Endothelial cell of umbilical vein (primary cell): ENCODE results near the gene SCN9A. TPM values are rescaled to one million over a fixed set of nuclear protein-coding genes. Genes with fewer than 3 reads are reported as not detected.
A peak's percentile ranks its signal among the peaks of the same experiment; 100 is the strongest.

ENCODE experiments used
- BruUV-seq: library from RNA; stranded (reverse); fragments of 400-500 nt; replicated peaks from 2 replicates; lab custom pipeline; 2021; lab: Mats Ljungman, UMichigan
- CTCF ChIA-PET: fragments of 300-600, 350-600 bp; sonication (Branson Sonifier 250); formaldehyde crosslinking; loops from one replicate; lab custom pipeline; 2021; ENCODE audit warnings: antibody characterized with exemption, inconsistent platforms; lab: Charles Lee
- POLR2A ChIA-PET: fragments of 300-600, 350-600 bp; sonication (Branson Sonifier 250); formaldehyde crosslinking; loops from one replicate; lab custom pipeline; 2021; ENCODE audit warnings: antibody characterized with exemption, inconsistent platforms; lab: Charles Lee
- DNase-seq: peaks from one replicate; pipeline ENCODE4 v3.0.0-alpha.2; 2011; ENCODE audit warnings: low read depth, low spot score
- FAIRE-seq: peaks from 2 replicates; lab custom pipeline; 2011; peaks lifted over from hg19 to GRCh38; lab: Jason Lieb, UNC
- H2AFZ ChIP-seq: 2 replicates; pipeline ENCODE4 v1.6.0; 2012; ENCODE audit warnings: low read depth, low read length, control low read depth, inconsistent platforms
- H3K27ac ChIP-seq: 2 replicates; pipeline ENCODE4 v1.5.1; 2011; ENCODE audit warnings: low read depth, mild to moderate bottlenecking, control low read depth, low read length, moderate library complexity; ENCODE audit not compliant: insufficient read depth
- H3K27me3 ChIP-seq, 2 experiments: 2 replicates each; pipeline versions ENCODE4 v1.6.0 to v1.6.1; 2011; ENCODE audit warnings: low read length in 2 of 2, mixed read lengths in 1 of 2; ENCODE audit not compliant: control insufficient read depth in 2 of 2, insufficient read depth in 2 of 2
- H3K36me3 ChIP-seq, 2 experiments: 2 replicates in 1 of 2; 3 replicates in 1 of 2; pipeline ENCODE4 v1.5.1; 2011; ENCODE audit warnings: low read length in 2 of 2, mild to moderate bottlenecking in 1 of 2, moderate library complexity in 1 of 2; ENCODE audit not compliant: control insufficient read depth in 2 of 2, insufficient read depth in 2 of 2; ENCODE audit errors: extremely low read depth in 1 of 2
- H3K4me1 ChIP-seq: 3 replicates; pipeline ENCODE4 v1.5.1; 2011; ENCODE audit warnings: mild to moderate bottlenecking, low read length; ENCODE audit not compliant: control insufficient read depth, insufficient read depth; ENCODE audit errors: extremely low read depth
- H3K4me2 ChIP-seq: 2 replicates; pipeline ENCODE4 v1.6.1; 2011; ENCODE audit warnings: low read length, control low read depth, mixed read lengths; ENCODE audit not compliant: insufficient read depth
- H3K4me3 ChIP-seq, 3 experiments: fragments of 200-600 bp in 1 of 3; sonication (generic), shearing (Covaris generic) in 1 of 3; replicated peaks in 1 of 3; 2 replicates each; pipeline ENCODE4 v1.5.1; 2011 to 2016; ENCODE audit warnings: control low read depth in 3 of 3, low read length in 3 of 3, mild to moderate bottlenecking in 2 of 3, inconsistent platforms in 1 of 3, low read depth in 1 of 3, moderate library complexity in 1 of 3; ENCODE audit not compliant: insufficient read depth in 1 of 3
- H3K79me2 ChIP-seq: 2 replicates; pipeline ENCODE4 v1.6.0; 2012; ENCODE audit warnings: low read length, inconsistent platforms; ENCODE audit not compliant: control insufficient read depth, insufficient read depth
- H3K9ac ChIP-seq: replicated peaks from 2 replicates; pipeline ENCODE3; 2011; ENCODE audit warnings: low read length, control low read depth; ENCODE audit not compliant: insufficient read depth; ENCODE audit errors: extremely low read depth
- H3K9me1 ChIP-seq: replicated peaks from 3 replicates; pipeline ENCODE4 v1.6.0; 2011; ENCODE audit warnings: mild to moderate bottlenecking, low read length; ENCODE audit not compliant: control insufficient read depth, insufficient read depth; ENCODE audit errors: extremely low read depth
- H3K9me3 ChIP-seq: replicated peaks from 2 replicates; pipeline ENCODE4 v1.5.1; 2012; ENCODE audit warnings: low read length, inconsistent platforms; ENCODE audit not compliant: control insufficient read depth, insufficient read depth
- H4K20me1 ChIP-seq: replicated peaks from 2 replicates; pipeline ENCODE3; 2011; ENCODE audit warnings: mild to moderate bottlenecking, low read length; ENCODE audit not compliant: control insufficient read depth, insufficient read depth; ENCODE audit errors: extremely low read depth
- CTCF ChIP-seq, 2 donors: IDR thresholded peaks; 1 replicate in 1 of 2; 2 replicates in 1 of 2; pipeline ENCODE4 v1.5.1; 2011; ENCODE audit warnings: low read length in 2 of 2, mild to moderate bottlenecking in 2 of 2, moderate library complexity in 2 of 2, control low read depth in 1 of 2, inconsistent platforms in 1 of 2, low read depth in 1 of 2; ENCODE audit not compliant: insufficient read depth in 1 of 2; ENCODE audit errors: extremely low read depth in 1 of 2
- EZH2 ChIP-seq: IDR thresholded peaks from 2 replicates; pipeline ENCODE4 v1.6.1; 2012; ENCODE audit warnings: borderline replicate concordance, low read depth, mild to moderate bottlenecking, moderate library complexity, low read length, inconsistent platforms; ENCODE audit not compliant: severe bottlenecking
- FOS ChIP-seq: IDR thresholded peaks from 2 replicates; pipeline ENCODE4 v1.6.1; 2011; ENCODE audit warnings: mild to moderate bottlenecking, low read length, moderate library complexity, borderline replicate concordance; ENCODE audit not compliant: insufficient read depth
- GATA2 ChIP-seq: IDR thresholded peaks from 2 replicates; pipeline ENCODE4 v1.7.0; 2011; ENCODE audit warnings: low read depth, mild to moderate bottlenecking, moderate library complexity, mixed read lengths, low read length; ENCODE audit not compliant: insufficient read length, insufficient read depth
- JUN ChIP-seq: IDR thresholded peaks from 2 replicates; pipeline ENCODE4 v1.6.1; 2011; ENCODE audit warnings: borderline replicate concordance, low read depth; ENCODE audit not compliant: insufficient read length, insufficient read depth
- MAX ChIP-seq: IDR thresholded peaks from 2 replicates; pipeline ENCODE4 v1.6.1; 2011; ENCODE audit not compliant: insufficient read depth, insufficient read length
- MYC ChIP-seq: IDR thresholded peaks from one replicate; pipeline ENCODE4 v1.6.1; 2011; ENCODE audit warnings: mild to moderate bottlenecking, low read depth, low read length
- POLR2A ChIP-seq: IDR thresholded peaks from 2 replicates; pipeline ENCODE4 v1.6.1; 2012; ENCODE audit warnings: low read depth, mild to moderate bottlenecking, control low read depth, low read length
- POLR2AphosphoS5 ChIP-seq: IDR thresholded peaks from 2 replicates; pipeline ENCODE4 v1.6.1; 2012; ENCODE audit warnings: low read depth, mild to moderate bottlenecking, control low read depth, low read length, moderate library complexity; ENCODE audit not compliant: insufficient read depth
- dilution Hi-C: fragments of 300-500 bp; cut with MboI; formaldehyde crosslinking; loops from one replicate; pipeline ENCODE4 v1.15.0; 2019; ENCODE audit warnings: low sequenced_read_pairs; ENCODE audit not compliant: extremely low pct_ligation_motif_present
- intact Hi-C: fragments of 100-400 bp; cut with micrococcal nuclease; formaldehyde crosslinking; loops from one replicate; pipeline ENCODE4 v1.10.0; 2022
- polyA plus RNA-seq, 4 experiments: library from polyadenylated mRNA; depleted of rRNA in 3 of 4; stranded (reverse) in 3 of 4; unstranded in 1 of 4; fragments of >200 nt; gene quantifications; 2 replicates each; pipeline versions ENCODE4 v1.2.1 to v1.2.3, GENCODE V29; 2011 to 2012; ENCODE audit warnings: missing spikeins in 1 of 4
- total RNA-seq: library from RNA; stranded (reverse); gene quantifications from 2 replicates; pipeline ENCODE4 v1.2.3, GENCODE V29; 2021

SCN9A gene
- total and polyA plus RNA-seq, 2 donors (not counting 3 experiments of a cell fraction or from before 2014, with no cell fraction given), result 0.88 to 1.6 TPM

GRCh38 chr2:166238176-166238575, 137.6 kb downstream of the SCN9A start:
- ChIA-PET CTCF (interaction anchor here (0.7 to 1.4 kb wide), 5 partner anchors 10 to 187 kb away, joined by 3 to 5 read pairs (median 3); no protein-coding TSS in a partner anchor), POLR2A (no interaction called here)
- no peaks in the 10 kb centered on the region for H3K79me2 ChIP-seq
- dilution Hi-C loops, result no loop called here
- TF ChIP-seq EZH2 (no peak), POLR2A (no peak), FOS (no peak), MYC (no peak), MAX (no peak), CTCF (IDR thresholded peaks at IDR 0.05; ENCODE audit: extremely low read depth in 1 of 2, insufficient read depth in 1 of 2, low read depth in 1 of 2, low read length in 2 of 2) (no peak), POLR2AphosphoS5 (no peak), JUN (no peak), GATA2 (no peak)
- H2AFZ ChIP-seq, result peak overlapping the region; percentile 15
- no TSS peak for BruUV-seq
- H3K4me3 ChIP-seq, result no peak overlapping the region
- H4K20me1 ChIP-seq, result no peaks in the 10 kb centered on the region
- no peaks in the 10 kb centered on the region for H3K9me1 ChIP-seq
- H3K4me1 ChIP-seq, result peaks cover 48% of the 10 kb centered on the region
- FAIRE-seq (no peak), DNase-seq (peak; percentile 55)
- no peak overlapping the region for H3K4me2 ChIP-seq
- no peaks in the 10 kb centered on the region for H3K27me3 ChIP-seq
- no peak overlapping the region for H3K9ac ChIP-seq
- H3K9me3 ChIP-seq, result no peaks in the 10 kb centered on the region
- intact Hi-C loops, result loop anchor here (10.0 kb wide), 2 partner anchors 183 to 1453 kb away; no protein-coding TSS in a partner anchor
- peak overlapping the region; percentile 89 for H3K27ac ChIP-seq
- no peaks in the 10 kb centered on the region for H3K36me3 ChIP-seq
